HG03280 (cell line): Measurements from ENCODE around the gene PTGDR2.
A peak's percentile ranks its signal among the peaks of the same experiment; 100 is the strongest.

ENCODE experiments used
- ATAC-seq: cut with Tn5 transposase; IDR thresholded peaks from one replicate; pipeline ENCODE4 v1.9.1; 2021; ENCODE audit warnings: mild to moderate bottlenecking, moderate library complexity; ENCODE audit not compliant: unreplicated experiment

PTGDR2 gene

DNA sequence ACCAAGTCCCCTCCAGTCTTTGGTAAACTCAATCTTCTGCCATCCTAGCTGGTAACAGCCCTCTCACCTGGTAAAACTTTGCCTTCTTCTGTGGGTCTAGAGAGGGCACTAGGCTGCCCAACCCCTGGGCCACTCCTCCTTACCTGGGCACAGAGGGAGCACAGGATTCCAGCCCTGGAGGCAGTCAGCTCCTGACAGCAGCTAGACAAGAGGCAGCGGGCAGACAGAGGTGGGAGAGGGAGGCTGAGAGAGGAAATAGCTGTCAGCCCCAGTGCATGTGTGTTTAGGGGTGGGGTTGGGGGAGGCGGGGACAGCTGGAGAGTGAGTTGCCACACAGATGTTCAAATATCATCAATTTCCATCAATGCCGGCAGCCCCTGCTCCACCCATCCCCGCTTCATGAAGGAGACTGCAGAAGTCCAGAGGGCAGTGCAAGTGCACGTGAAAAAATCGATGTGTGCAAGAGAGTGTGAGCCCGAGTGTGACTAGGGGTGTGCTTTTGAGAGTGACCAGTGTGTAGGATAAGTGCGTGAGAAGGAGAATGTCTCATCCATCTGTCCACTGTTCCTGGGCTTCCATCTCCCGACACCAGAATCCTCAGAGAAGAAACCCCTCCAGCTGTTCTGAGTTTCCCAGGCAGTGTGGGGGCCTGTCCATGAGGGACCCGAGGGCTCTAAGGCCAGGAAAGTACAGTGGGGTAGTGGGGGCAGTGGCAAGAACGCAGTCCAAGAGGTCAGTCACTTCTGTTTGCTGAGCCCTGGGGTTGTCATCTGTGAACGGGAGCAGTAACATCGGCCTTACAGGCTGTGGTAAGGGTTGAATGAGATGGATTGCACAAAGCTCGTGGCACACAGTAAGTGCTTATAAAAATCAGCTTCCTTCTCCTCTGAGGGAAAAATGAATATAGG, at the start of gene PTGDR2:
TSS of gene PTGDR2 (minus strand) at position 225 of the 908 bp plus-strand sequence. CDS start 2,228 bp downstream, outside the sequence.
- ATAC-seq: no peak

DNA sequence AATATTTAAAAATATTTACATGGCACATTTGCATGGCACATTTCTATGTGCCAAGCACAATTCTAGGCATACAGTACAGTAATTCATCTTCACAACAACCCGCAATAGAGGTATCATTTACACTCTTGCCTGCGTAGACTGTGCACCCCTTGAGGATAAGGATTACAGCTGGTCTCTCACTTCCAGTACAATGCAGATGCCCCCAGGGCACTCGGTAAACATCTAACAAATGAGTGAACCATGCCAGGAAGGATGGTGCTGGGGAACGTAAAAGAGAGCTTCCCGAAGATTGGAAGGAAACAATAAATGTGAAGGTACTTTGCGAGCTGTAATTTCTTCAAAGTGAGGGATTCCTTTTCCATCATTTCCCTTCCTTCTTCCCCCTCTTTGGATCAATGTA, 49.3 kb upstream of the PTGDR2 start:
- no peak for ATAC-seq

DNA sequence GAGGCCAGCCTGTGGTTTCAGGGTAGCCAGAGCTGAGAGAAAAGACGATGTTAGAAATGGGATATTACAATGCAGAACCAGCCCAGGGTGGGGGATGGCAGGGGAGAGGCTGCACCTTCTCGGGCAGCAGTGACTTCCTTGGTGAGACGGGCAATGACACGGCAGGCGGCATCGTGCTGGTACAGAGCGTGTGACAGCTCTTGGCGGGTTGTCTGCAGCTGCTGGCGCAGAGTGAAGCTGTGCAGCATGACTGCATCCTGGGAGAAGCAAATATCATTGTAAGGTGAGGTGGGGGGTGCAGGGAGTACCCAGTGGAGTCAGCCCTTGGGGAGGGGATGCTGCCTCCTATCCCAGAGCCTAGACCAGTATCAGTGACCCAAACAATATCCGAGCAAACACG, 46.9 kb upstream of the PTGDR2 start:
- ATAC-seq: no peak

GRCh38 chr11:60900673-60901404, 45.1 kb upstream of the PTGDR2 start:
- no peak for ATAC-seq

DNA sequence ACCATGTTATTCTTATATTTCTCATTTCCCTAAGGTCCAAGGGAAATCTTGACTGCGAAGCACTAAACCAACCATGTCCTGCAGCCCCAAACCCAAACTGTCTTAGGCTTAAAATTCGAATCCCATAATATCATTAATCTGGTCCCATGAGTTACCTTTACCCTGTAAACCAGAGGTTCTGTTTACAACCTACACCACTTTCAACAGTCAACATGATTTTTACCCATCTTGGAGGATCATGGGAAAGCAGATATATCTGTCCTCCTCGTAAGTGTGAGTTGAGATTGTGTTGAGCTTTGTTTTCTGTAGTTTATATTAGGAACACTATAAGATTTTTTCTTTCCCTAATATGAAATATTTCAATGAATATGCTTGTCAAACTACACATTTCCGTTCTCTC, 44.2 kb upstream of the PTGDR2 start:
- no peak for ATAC-seq

DNA sequence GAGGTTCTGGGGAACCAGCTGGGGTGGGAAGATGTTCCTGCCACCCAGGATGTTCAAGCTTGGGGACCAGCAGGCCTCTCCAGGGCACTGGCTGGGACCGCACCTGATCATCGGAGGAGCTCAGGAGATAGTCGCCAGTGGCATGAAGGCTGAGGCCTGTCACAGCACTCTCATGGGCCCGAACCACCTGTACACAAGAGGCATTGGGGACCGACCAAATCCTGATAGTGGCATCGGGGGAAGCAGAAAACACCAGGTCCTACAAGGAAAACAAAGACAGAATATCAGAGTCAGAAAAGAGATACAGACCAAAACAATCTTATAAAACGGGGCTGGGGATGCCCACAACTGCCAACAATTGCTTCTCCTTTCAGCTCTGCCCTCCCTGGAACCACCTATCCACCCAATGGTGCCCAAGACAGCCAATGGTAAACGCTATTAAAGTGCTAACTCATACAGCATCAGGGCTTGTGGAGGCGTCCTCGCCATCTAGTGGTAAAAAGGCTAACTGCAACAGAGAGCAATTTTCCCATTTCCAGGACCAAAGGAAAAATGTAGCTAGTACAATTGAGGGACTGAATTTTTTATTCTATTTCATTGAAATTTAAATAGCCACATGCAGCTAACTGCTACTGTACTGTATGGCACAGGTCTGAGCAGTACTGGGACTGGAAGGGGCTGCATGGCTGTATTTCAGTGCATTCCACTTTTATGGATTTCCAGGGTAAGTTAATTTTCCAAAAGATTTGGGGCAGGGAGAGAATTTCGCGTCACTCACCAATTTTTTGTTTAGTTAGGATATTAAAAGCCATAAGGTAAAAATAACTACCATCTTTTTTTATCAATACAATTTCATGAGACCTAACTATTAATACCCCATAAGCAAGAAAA, 43.5 kb upstream of the PTGDR2 start:
- no peak for ATAC-seq

- no peak for ATAC-seq
Measured at GRCh38 chr11:60897496-60897895, 41.7 kb upstream of the PTGDR2 start.

GRCh38 chr11:60895687-60896086, 39.9 kb upstream of the PTGDR2 start:
- no peak for ATAC-seq

DNA sequence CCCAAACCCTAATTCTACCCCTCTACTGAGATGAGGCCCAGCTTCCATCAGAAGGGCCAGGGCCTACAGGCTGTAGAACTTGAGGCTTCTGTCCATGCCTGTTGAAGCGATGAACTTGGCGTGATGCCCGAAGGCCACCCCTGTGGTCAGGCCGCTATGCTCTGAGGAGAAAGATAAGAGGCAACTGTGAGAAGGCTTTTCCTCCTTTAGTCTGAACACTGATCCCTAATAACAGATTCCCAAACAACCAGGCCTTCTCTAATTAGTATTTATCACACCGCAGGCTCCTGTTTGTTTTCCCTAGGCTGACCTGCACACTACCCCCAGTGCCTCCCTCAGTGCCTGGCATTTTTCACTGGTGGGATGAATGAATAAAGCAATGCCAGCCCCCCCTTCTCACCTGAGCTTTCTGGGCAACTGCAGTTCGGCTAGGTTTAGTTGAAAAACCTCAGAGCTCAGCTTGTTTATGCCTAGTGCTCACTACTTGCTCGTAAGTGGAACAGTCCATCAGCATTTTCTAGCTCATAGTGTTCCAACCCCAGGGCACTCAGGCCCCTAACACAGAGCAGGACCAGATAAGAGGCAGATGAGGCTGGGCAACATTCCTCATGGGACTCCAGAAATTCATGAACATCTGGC, 35.5 kb upstream of the PTGDR2 start:
- ATAC-seq: no peak

DNA sequence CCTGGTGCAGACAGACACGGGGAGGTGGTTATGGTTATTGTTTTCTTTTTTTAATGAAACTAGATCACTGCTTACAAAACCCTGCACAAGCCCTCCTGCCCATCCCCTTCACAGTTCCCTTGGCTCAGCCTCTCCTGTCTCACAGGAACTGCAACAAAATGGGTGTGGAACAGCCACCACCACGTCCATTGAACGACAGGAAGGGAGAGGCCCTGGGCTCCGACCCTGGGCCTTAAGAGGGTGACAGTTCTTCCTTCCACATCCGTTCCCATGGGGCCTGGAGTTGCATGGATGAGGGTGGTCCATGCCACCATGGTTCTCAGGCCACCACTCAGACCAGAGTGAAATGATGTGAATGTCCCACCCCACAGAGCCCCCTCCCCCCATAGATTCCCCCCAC, 34.9 kb upstream of the PTGDR2 start:
- ATAC-seq: no peak

DNA sequence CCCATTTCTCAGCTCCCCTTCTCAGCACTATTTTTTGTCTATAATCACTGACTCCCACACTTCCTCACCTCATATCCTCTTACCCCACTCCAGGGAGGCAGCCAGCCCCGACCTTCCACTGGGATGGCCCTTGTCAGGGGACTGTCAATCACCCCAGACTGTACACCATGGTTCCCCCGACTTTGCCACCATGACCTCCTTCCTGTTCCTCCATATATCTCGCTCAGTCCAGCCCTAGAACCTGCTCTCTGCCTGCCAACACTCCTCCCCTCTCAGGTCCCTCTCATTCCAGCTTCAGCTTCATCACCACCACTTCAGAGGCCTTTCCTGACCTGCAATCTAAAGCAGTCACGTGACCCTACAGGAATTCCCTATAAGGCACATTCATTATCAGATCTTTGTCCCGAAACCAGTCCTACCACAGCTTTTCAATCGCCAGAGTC, 34.1 kb upstream of the PTGDR2 start:
- ATAC-seq: no peak

GRCh38 chr11:60887556-60887955, 31.8 kb upstream of the PTGDR2 start:
- peak; percentile 47 for ATAC-seq

- ATAC-seq: no peak
Measured at GRCh38 chr11:60880643-60881282, 25.0 kb upstream of the PTGDR2 start.

DNA sequence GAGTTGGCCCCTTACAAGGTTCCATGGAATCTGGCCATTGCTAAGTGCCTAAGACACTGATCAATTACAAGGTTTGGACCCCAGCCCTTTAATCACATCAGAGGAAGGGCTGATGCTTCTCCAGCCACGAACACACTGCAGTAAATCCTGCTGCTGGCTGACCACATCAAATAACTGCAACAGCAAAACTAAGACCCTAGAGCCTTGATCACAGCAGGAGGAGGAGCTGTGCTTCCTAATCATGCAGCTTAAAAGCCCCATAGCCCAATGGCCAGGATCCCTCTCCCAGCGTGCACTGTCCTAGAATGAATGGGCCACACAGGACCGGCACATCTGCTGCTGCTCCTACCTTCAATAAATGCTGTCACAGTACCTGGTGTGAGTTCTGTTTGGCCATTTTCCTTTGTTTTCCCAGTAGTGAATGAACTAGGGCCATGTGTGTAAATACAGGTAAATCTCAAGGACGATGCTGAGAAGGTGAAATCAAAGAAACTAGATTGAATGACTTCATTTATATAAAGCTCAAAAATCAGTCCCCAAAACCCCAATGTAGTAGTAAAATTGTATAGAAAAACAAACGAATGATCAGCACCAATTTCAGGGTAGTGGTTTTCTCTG, 24.3 kb upstream of the PTGDR2 start:
- ATAC-seq: no peak

DNA sequence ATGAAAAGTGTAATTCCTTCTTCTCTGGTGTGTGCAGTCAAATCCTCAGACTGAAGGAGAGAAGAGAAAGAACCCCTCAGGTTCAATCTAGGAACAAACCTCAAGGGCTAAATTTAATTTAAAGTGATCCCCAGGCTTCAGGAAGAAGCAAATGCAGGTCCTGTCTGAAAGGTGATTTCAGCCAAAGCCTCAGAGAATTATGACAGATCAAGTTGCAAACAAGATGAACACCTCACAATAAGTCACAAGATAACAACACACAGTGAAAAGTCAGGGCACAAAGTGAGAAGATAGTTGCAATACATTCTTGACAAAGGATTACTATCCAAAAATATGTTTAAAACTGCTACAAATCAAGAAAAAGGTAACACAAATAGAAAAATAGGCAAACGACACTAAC, 23.4 kb upstream of the PTGDR2 start:
- no peak for ATAC-seq

DNA sequence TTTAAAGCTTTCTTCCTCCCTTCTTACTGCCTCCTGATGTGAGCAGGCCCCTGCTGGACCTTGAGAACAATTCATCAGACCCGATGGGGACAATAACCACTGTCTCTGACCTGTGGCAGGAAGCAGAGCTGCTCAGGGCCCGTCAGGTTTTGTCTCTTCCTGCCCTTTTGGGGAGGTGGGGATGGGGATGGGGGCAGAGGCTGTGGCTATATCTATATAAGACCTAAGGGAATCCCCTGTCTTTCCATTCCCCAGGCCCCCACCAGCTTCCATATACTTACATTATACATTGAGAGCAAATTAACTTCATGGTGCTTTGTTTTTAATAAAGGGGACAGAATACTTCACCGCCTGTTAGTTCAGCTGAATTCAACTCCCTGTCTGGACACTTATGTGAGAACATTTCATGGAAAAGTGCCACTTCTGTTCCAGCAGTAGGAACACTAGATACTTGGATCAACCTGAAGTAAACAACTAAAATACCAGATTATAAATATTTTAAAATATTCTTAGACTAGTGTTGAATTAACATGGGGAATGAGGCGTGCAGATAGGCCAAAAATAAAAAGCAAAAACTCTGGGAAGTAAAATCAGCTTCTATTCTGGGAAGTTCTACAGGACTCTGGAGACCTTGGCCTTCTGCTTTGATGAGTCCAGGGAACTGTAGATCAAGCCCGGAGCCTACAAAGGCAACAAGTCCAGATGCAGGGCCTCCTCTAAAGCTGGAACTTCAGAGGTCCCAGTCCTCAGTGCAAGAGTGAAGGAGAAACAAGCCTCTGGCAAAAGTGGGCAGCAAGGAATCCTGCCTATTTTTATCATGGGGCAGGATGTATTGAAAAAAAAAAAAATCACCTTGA, 22.7 kb upstream of the PTGDR2 start:
- ATAC-seq: no peak

- no peak for ATAC-seq
Measured at GRCh38 chr11:60876168-60876485, 20.4 kb upstream of the PTGDR2 start.

- ATAC-seq: no peak
Measured at GRCh38 chr11:60875366-60876167, 19.8 kb upstream of the PTGDR2 start.
